Measurements from ENCODE around the gene TRIM29. TPM values are rescaled to one million over a fixed set of nuclear protein-coding genes. Genes with fewer than 3 reads are reported as not detected.
"Not testable (repeated sequence)": the region's sequence is repeated elsewhere in the genome, so short reads cannot be mapped to it uniquely, and the experiment has no call there.

TRIM29 gene
- total RNA-seq, 2 donors from 2014 or later, result not detected

- H3K36me3 Mint-ChIP-seq (ENCODE audit: low read depth), result no peaks in the 10 kb centered on the region
- H3K4me3 Mint-ChIP-seq, result no peak overlapping the region
- H3K27ac Mint-ChIP-seq, result no peak overlapping the region
- no peaks in the 10 kb centered on the region for H3K4me1 Mint-ChIP-seq
- peaks cover 27% of the 10 kb centered on the region for H3K27me3 Mint-ChIP-seq
- no peaks in the 10 kb centered on the region for H3K9me3 Mint-ChIP-seq
- ATAC-seq (replicated peaks), result no peak
These were observed 15.3 kb upstream of the TRIM29 start for GRCh38 chr11:120153221-120153620.

DNA sequence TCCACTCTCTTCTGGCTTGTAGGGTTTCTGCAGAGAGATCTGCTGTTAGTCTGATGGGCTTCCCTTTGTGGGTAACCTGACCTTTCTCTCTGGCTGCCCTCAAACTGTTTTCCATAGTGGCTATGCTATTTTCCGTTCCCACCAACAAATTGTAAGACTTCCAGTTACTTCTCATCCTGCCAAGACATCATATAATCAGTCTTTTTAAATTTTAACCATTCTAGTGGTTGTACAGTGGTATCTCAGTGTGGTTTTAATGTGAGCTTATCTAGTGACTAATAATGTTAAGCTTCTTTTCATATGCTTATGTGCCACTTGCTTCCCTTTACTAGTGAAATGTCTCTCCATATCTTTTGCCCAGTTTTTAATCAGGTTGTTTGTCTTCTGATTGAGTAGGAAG is 13.6 kb upstream of the TRIM29 start:
- H3K27ac Mint-ChIP-seq, result no peak overlapping the region
- H3K27me3 Mint-ChIP-seq, result peaks cover 34% of the 10 kb centered on the region
- no peaks in the 10 kb centered on the region for H3K4me1 Mint-ChIP-seq
- H3K36me3 Mint-ChIP-seq (ENCODE audit: low read depth), result no peaks in the 10 kb centered on the region
- H3K4me3 Mint-ChIP-seq, result no peak overlapping the region
- ATAC-seq (replicated peaks), result no peak
- H3K9me3 Mint-ChIP-seq, result no peaks in the 10 kb centered on the region

GRCh38 chr11:120149246-120149645 is 11.3 kb upstream of the TRIM29 start:
- no peaks in the 10 kb centered on the region for H3K9me3 Mint-ChIP-seq
- H3K27ac Mint-ChIP-seq, result no peak overlapping the region
- H3K27me3 Mint-ChIP-seq, result peaks cover 42% of the 10 kb centered on the region
- no peaks in the 10 kb centered on the region for H3K36me3 Mint-ChIP-seq (ENCODE audit: low read depth)
- no peak for ATAC-seq (replicated peaks)
- no peak overlapping the region for H3K4me3 Mint-ChIP-seq
- H3K4me1 Mint-ChIP-seq, result no peaks in the 10 kb centered on the region

DNA sequence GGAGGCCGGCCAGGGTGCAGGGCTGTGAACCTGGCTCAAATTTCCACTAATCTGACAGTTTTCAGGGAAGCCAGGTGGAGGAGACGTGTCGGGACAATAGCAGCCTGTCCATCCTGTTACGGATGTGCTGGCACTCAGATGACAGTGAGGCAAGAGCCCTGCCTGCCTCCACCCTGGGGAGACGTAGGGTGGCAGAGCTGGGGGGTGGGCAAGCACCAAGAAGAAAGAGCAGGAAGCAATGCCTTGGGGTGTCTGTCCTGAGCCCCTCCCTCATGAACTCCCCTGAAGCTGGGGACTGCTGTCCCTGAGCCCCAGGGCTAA is 10.0 kb upstream of the TRIM29 start:
- no peak for ATAC-seq (replicated peaks)
- Mint-ChIP-seq H3K27me3 (peaks cover 44% of the 10 kb centered on the region), H3K27ac (no peak overlapping the region), H3K36me3 (ENCODE audit: low read depth) (no peaks in the 10 kb centered on the region), H3K4me3 (no peak overlapping the region), H3K9me3 (no peaks in the 10 kb centered on the region), H3K4me1 (no peaks in the 10 kb centered on the region)

- H3K9me3 Mint-ChIP-seq, result no peaks in the 10 kb centered on the region
- H3K4me1 Mint-ChIP-seq, result no peaks in the 10 kb centered on the region
- no peak overlapping the region for H3K27ac Mint-ChIP-seq
- no peaks in the 10 kb centered on the region for H3K36me3 Mint-ChIP-seq (ENCODE audit: low read depth)
- H3K27me3 Mint-ChIP-seq, result peaks cover 44% of the 10 kb centered on the region
- ATAC-seq (replicated peaks), result no peak
- H3K4me3 Mint-ChIP-seq, result no peak overlapping the region
These were observed 9.4 kb upstream of the TRIM29 start for GRCh38 chr11:120147094-120147949.

DNA sequence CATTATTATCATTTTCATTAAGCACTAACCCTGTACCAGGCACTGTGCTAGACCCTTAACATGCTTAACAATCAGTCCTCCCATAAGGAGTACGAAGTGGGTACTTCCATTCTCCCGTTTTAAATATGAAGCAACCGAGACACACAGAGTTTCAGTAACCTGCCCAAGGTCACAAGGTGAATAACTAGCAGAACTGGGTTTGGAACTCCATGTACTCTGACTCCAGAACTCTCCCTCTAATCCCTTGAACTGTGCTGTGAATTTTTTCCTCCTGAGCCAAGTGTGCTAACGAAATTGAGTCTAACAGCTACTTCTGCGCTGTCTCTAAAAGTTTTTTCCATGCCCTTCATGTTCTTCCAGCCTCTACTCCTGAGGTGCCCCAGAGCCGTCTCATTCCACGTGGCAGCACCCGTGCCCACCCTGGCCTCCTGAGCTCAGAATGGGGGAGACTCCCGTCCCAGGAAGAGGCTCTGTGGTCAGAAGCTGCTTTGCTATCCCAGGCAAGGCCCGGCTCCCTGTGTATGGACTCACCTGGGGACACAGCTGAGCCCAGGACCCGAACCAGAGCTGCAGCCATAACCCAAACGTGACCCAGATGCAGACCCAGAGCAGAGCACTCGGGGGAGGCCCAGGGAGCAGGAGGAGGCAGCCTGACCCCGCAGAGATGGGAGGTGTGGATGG is 8.6 kb upstream of the TRIM29 start:
- H3K27me3 Mint-ChIP-seq, result peaks cover 45% of the 10 kb centered on the region
- H3K4me3 Mint-ChIP-seq, result no peak overlapping the region
- no peaks in the 10 kb centered on the region for H3K4me1 Mint-ChIP-seq
- no peak for ATAC-seq (replicated peaks)
- H3K36me3 Mint-ChIP-seq (ENCODE audit: low read depth), result no peaks in the 10 kb centered on the region
- H3K27ac Mint-ChIP-seq, result no peak overlapping the region
- no peaks in the 10 kb centered on the region for H3K9me3 Mint-ChIP-seq

- peaks cover 47% of the 10 kb centered on the region for H3K27me3 Mint-ChIP-seq
- no peak for ATAC-seq (replicated peaks)
- H3K9me3 Mint-ChIP-seq, result no peaks in the 10 kb centered on the region
- no peaks in the 10 kb centered on the region for H3K36me3 Mint-ChIP-seq (ENCODE audit: low read depth)
- H3K4me1 Mint-ChIP-seq, result no peaks in the 10 kb centered on the region
- no peak overlapping the region for H3K4me3 Mint-ChIP-seq
- H3K27ac Mint-ChIP-seq, result no peak overlapping the region
These were observed 6.6 kb upstream of the TRIM29 start for GRCh38 chr11:120144501-120144900.

DNA sequence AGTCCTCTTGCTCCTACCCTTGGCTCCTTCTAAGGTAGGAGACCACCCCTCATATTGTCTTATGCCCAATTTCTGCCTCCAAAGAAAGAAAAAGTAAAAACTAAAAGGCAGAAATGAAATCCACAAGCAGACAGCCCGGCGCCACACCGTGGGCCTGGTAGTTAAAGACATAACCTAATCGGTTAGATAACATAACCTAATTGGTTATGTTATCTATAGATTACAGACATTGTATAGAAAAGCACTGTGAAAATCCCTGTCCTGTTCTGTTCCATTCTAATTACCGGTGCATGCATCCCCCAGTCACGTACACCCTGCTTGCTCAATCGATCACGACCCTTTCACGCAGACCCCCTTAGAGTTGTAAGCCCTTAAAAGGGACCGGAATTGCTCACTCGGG is 5.6 kb upstream of the TRIM29 start:
- H3K9me3 Mint-ChIP-seq; H3K27ac Mint-ChIP-seq; H3K4me1 Mint-ChIP-seq; H3K4me3 Mint-ChIP-seq; ATAC-seq (replicated peaks); H3K36me3 Mint-ChIP-seq (ENCODE audit: low read depth): not testable (repeated sequence)
- H3K27me3 Mint-ChIP-seq, result peaks cover 43% of the 10 kb centered on the region

- H3K36me3 Mint-ChIP-seq (ENCODE audit: low read depth), result no peaks in the 10 kb centered on the region
- no peak overlapping the region for H3K4me3 Mint-ChIP-seq
- no peak overlapping the region for H3K27ac Mint-ChIP-seq
- ATAC-seq (replicated peaks), result no peak
- H3K4me1 Mint-ChIP-seq, result no peaks in the 10 kb centered on the region
- no peaks in the 10 kb centered on the region for H3K9me3 Mint-ChIP-seq
- peaks cover 37% of the 10 kb centered on the region for H3K27me3 Mint-ChIP-seq
These were observed 4.7 kb upstream of the TRIM29 start for GRCh38 chr11:120142441-120143100.

- peaks cover 37% of the 10 kb centered on the region for H3K27me3 Mint-ChIP-seq
- ATAC-seq (replicated peaks), result no peak
- H3K4me1 Mint-ChIP-seq, result no peaks in the 10 kb centered on the region
- no peak overlapping the region for H3K27ac Mint-ChIP-seq
- H3K36me3 Mint-ChIP-seq (ENCODE audit: low read depth), result no peaks in the 10 kb centered on the region
- H3K9me3 Mint-ChIP-seq, result no peaks in the 10 kb centered on the region
- H3K4me3 Mint-ChIP-seq, result no peak overlapping the region
These were observed 4.0 kb upstream of the TRIM29 start for GRCh38 chr11:120141768-120142423.

- Mint-ChIP-seq H3K4me1 (no peaks in the 10 kb centered on the region), H3K27ac (no peak overlapping the region), H3K9me3 (no peaks in the 10 kb centered on the region), H3K4me3 (no peak overlapping the region), H3K36me3 (ENCODE audit: low read depth) (no peaks in the 10 kb centered on the region), H3K27me3 (peaks cover 33% of the 10 kb centered on the region)
- no peak for ATAC-seq (replicated peaks)
These were observed 3.3 kb upstream of the TRIM29 start for GRCh38 chr11:120141113-120141767.

GRCh38 chr11:120139316-120140069 is 1.6 kb upstream of the TRIM29 start:
- Mint-ChIP-seq H3K36me3 (ENCODE audit: low read depth) (no peaks in the 10 kb centered on the region), H3K27me3 (peaks cover 18% of the 10 kb centered on the region), H3K9me3 (no peaks in the 10 kb centered on the region), H3K4me3 (no peak overlapping the region), H3K27ac (no peak overlapping the region), H3K4me1 (no peaks in the 10 kb centered on the region)
- ATAC-seq (replicated peaks), result no peak

- H3K9me3 Mint-ChIP-seq, result no peaks in the 10 kb centered on the region
- no peak for ATAC-seq (replicated peaks)
- no peaks in the 10 kb centered on the region for H3K36me3 Mint-ChIP-seq (ENCODE audit: low read depth)
- H3K4me1 Mint-ChIP-seq, result no peaks in the 10 kb centered on the region
- no peak overlapping the region for H3K27ac Mint-ChIP-seq
- no peak overlapping the region for H3K4me3 Mint-ChIP-seq
- H3K27me3 Mint-ChIP-seq, result peaks cover 11% of the 10 kb centered on the region
These were observed 714 bp downstream of the TRIM29 start for GRCh38 chr11:120137187-120137610.

DNA sequence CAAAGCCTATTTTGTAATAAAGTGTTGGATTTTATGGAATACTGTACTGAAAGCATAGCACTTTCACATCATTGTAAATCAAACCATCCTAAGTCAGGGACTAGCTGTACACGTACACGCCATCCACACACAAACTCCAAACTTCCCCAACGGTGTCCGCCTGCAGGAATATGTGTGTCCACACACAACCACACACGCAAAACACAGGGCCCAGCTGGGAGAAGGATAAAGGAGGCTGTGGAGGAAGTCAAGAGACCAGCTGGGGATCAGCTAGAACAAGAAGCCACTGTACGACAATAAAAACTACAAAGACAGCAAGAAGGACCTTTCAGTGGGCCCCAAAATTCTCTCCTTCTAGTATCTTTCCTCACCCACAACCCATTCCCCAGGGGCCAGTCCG is 1.6 kb downstream of the TRIM29 start:
- H3K4me3 Mint-ChIP-seq, result no peak overlapping the region
- no peaks in the 10 kb centered on the region for H3K36me3 Mint-ChIP-seq (ENCODE audit: low read depth)

More for the DNA sequence above, 1.6 kb downstream of the TRIM29 start:
- no peaks in the 10 kb centered on the region for H3K4me1 Mint-ChIP-seq
- peaks cover 7% of the 10 kb centered on the region for H3K27me3 Mint-ChIP-seq
- ATAC-seq (replicated peaks), result no peak
- no peak overlapping the region for H3K27ac Mint-ChIP-seq
- no peaks in the 10 kb centered on the region for H3K9me3 Mint-ChIP-seq
